HEK293 (cell line): Measurements from ENCODE around the gene TRAPPC1.

Experiments
- GLI4 ChIP-seq: fragments of 450-650 bp; formaldehyde crosslinking; IDR thresholded peaks from 2 replicates; pipeline ENCODE4 v1.5.1; 2016; ENCODE audit warnings: missing biosample characterization, missing genetic modification characterization
- KLF9 ChIP-seq: fragments of 450-650 bp; formaldehyde crosslinking; IDR thresholded peaks from 2 replicates; pipeline ENCODE4 v1.5.1; 2016; ENCODE audit warnings: missing biosample characterization, missing genetic modification characterization, low read depth
- PBX3 ChIP-seq: sonication (generic); formaldehyde crosslinking; IDR thresholded peaks from 2 replicates; pipeline ENCODE4 v1.8.1; 2022; ENCODE audit warnings: mild to moderate bottlenecking, moderate library complexity, missing genetic modification reagents
- SETDB1 ChIP-seq: IDR thresholded peaks from one replicate; pipeline ENCODE4 v1.6.1; 2017; ENCODE audit warnings: mild to moderate bottlenecking, low read length, moderate library complexity, mixed read lengths; ENCODE audit not compliant: insufficient read length
- SP2 ChIP-seq: fragments of 450-650 bp; formaldehyde crosslinking; IDR thresholded peaks from 2 replicates; pipeline ENCODE4 v1.5.1; 2016; ENCODE audit warnings: missing biosample characterization, missing genetic modification characterization
- SP3 ChIP-seq: fragments of 450-650 bp; formaldehyde crosslinking; IDR thresholded peaks from 2 replicates; pipeline ENCODE4 v1.5.1; 2016; ENCODE audit warnings: missing biosample characterization, missing genetic modification characterization
- TSHZ1 ChIP-seq: fragments of 450-650 bp; formaldehyde crosslinking; IDR thresholded peaks from 2 replicates; pipeline ENCODE4 v1.5.1; 2016; ENCODE audit warnings: missing biosample characterization, missing genetic modification characterization, borderline replicate concordance
- ZBTB17 ChIP-seq: fragments of 450-650 bp; formaldehyde crosslinking; IDR thresholded peaks from 2 replicates; pipeline ENCODE4 v1.5.1; 2016; ENCODE audit warnings: missing biosample characterization, missing genetic modification characterization
- ZBTB8A ChIP-seq: fragments of 450-650 bp; formaldehyde crosslinking; IDR thresholded peaks from 2 replicates; pipeline ENCODE4 v1.5.1; 2016; ENCODE audit warnings: missing biosample characterization, missing genetic modification characterization
- ZFHX2 ChIP-seq: fragments of 450-650 bp; formaldehyde crosslinking; conservative IDR thresholded peaks from 2 replicates; pipeline ENCODE4 v1.5.1; 2016; ENCODE audit warnings: missing biosample characterization, missing genetic modification characterization
- ZFP69B ChIP-seq: fragments of 450-650 bp; formaldehyde crosslinking; IDR thresholded peaks from 2 replicates; pipeline ENCODE4 v1.5.1; 2016; ENCODE audit warnings: missing biosample characterization, missing genetic modification characterization
- ZNF132 ChIP-seq: fragments of 450-650 bp; formaldehyde crosslinking; IDR thresholded peaks from 2 replicates; pipeline ENCODE4 v1.5.1; 2017; ENCODE audit warnings: missing biosample characterization, missing genetic modification characterization, borderline replicate concordance
- ZNF311 ChIP-seq: fragments of 450-650 bp; formaldehyde crosslinking; IDR thresholded peaks from 2 replicates; pipeline ENCODE4 v1.5.1; 2017; ENCODE audit warnings: missing biosample characterization, missing genetic modification characterization, borderline replicate concordance
- ZNF324 ChIP-seq: fragments of 450-650 bp; formaldehyde crosslinking; IDR thresholded peaks from 2 replicates; pipeline ENCODE4 v1.5.1; 2016; ENCODE audit warnings: missing biosample characterization, missing genetic modification characterization
- ZNF350 ChIP-seq: fragments of 450-650 bp; formaldehyde crosslinking; IDR thresholded peaks from 2 replicates; pipeline ENCODE4 v1.5.0; 2017; ENCODE audit warnings: missing biosample characterization, mild to moderate bottlenecking, missing genetic modification characterization
- ZNF426 ChIP-seq: fragments of 450-650 bp; formaldehyde crosslinking; IDR thresholded peaks from 2 replicates; pipeline ENCODE4 v1.5.1; 2017; ENCODE audit warnings: missing biosample characterization, missing genetic modification characterization, mild to moderate bottlenecking, inconsistent platforms, moderate library complexity
- ZNF513 ChIP-seq: fragments of 450-650 bp; IDR thresholded peaks from 2 replicates; pipeline ENCODE4 v1.5.1; 2018; ENCODE audit warnings: missing biosample characterization, missing genetic modification characterization
- ZNF514 ChIP-seq: fragments of 450-650 bp; formaldehyde crosslinking; IDR thresholded peaks from 2 replicates; pipeline ENCODE4 v1.5.1; 2016; ENCODE audit warnings: missing biosample characterization, missing genetic modification characterization
- ZNF560 ChIP-seq: fragments of 450-650 bp; formaldehyde crosslinking; IDR thresholded peaks from 2 replicates; pipeline ENCODE4 v1.5.1; 2017; ENCODE audit warnings: missing biosample characterization, missing genetic modification characterization, borderline replicate concordance
- ZNF658 ChIP-seq: fragments of 450-650 bp; formaldehyde crosslinking; IDR thresholded peaks from 2 replicates; pipeline ENCODE4; 2016; ENCODE audit warnings: missing biosample characterization, missing genetic modification characterization
- ZNF76 ChIP-seq: fragments of 450-650 bp; formaldehyde crosslinking; IDR thresholded peaks from 2 replicates; pipeline ENCODE4; 2016; ENCODE audit warnings: low read depth, missing biosample characterization, missing genetic modification characterization, borderline replicate concordance
- ZNF843 ChIP-seq: fragments of 450-650 bp; formaldehyde crosslinking; IDR thresholded peaks from 2 replicates; pipeline ENCODE4 v1.5.1; 2016; ENCODE audit warnings: missing biosample characterization, missing genetic modification characterization
- TF ChIP-seq, protein P1 (sequence below): fragments of 450-650 bp; formaldehyde crosslinking; IDR thresholded peaks from 2 replicates; pipeline ENCODE4 v1.5.1; 2016; ENCODE audit warnings: missing biosample characterization, missing genetic modification characterization
- TF ChIP-seq, protein P2 (sequence below): fragments of 450-650 bp; formaldehyde crosslinking; IDR thresholded peaks from 2 replicates; pipeline ENCODE4 v1.5.1; 2016; ENCODE audit warnings: missing biosample characterization, missing genetic modification characterization, low read depth
- TF ChIP-seq, protein P3 (sequence below): fragments of 450-650 bp; formaldehyde crosslinking; IDR thresholded peaks from 2 replicates; pipeline ENCODE4 v1.5.1; 2016; ENCODE audit warnings: missing biosample characterization, missing genetic modification characterization
- TF ChIP-seq, protein P4 (sequence below): fragments of 450-650 bp; formaldehyde crosslinking; IDR thresholded peaks from 2 replicates; pipeline ENCODE4 v1.5.1; 2016; ENCODE audit warnings: missing biosample characterization, missing genetic modification characterization

Gene TRAPPC1

GRCh38 chr17:7915611-7916384 lies 15.9 kb downstream of the TRAPPC1 start, which contains the start of gene RNF227 (continued):
- TF ChIP-seq TSHZ1 (tag by site-specific recombination) (no peak), ZFHX2 (tag by site-specific recombination) (peak; percentile 4; the same call in 1 of the 2 replicates), SP2 (tag by site-specific recombination) (peak; percentile 84), ZBTB17 (tag by site-specific recombination) (peak; percentile 100), ZNF426 (tag by site-specific recombination) (no peak), ZNF350 (tag by site-specific recombination) (no peak), GLI4 (tag by site-specific recombination) (no peak), ZNF514 (tag by site-specific recombination) (no peak), ZNF311 (tag by site-specific recombination) (no peak), ZBTB8A (tag by site-specific recombination) (peak; percentile 24; the same call in 1 of the 2 replicates), ZNF513 (no peak), ZNF76 (tag by site-specific recombination) (peak; percentile 48; the same call in 1 of the 2 replicates), PBX3 (CRISPR knock-in tag) (peak; percentile 77; the same call in 1 of the 2 replicates), ZNF324 (tag by site-specific recombination) (peak; percentile 45; the same call in 1 of the 2 replicates), ZNF132 (tag by site-specific recombination) (no peak), ZNF560 (tag by site-specific recombination) (no peak), SETDB1 (no peak), ZFP69B (tag by site-specific recombination) (peak; percentile 99), ZNF843 (tag by site-specific recombination) (peak; percentile 43; the same call in 1 of the 2 replicates), SP3 (peak; percentile 65), ZNF658 (tag by site-specific recombination) (no peak), KLF9 (tag by site-specific recombination) (peak; percentile 87)
- TF ChIP-seq, protein P1, sequence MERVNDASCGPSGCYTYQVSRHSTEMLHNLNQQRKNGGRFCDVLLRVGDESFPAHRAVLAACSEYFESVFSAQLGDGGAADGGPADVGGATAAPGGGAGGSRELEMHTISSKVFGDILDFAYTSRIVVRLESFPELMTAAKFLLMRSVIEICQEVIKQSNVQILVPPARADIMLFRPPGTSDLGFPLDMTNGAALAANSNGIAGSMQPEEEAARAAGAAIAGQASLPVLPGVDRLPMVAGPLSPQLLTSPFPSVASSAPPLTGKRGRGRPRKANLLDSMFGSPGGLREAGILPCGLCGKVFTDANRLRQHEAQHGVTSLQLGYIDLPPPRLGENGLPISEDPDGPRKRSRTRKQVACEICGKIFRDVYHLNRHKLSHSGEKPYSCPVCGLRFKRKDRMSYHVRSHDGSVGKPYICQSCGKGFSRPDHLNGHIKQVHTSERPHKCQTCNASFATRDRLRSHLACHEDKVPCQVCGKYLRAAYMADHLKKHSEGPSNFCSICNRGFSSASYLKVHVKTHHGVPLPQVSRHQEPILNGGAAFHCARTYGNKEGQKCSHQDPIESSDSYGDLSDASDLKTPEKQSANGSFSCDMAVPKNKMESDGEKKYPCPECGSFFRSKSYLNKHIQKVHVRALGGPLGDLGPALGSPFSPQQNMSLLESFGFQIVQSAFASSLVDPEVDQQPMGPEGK (tag by site-specific recombination) = peak; percentile 83
- TF ChIP-seq, protein P2, sequence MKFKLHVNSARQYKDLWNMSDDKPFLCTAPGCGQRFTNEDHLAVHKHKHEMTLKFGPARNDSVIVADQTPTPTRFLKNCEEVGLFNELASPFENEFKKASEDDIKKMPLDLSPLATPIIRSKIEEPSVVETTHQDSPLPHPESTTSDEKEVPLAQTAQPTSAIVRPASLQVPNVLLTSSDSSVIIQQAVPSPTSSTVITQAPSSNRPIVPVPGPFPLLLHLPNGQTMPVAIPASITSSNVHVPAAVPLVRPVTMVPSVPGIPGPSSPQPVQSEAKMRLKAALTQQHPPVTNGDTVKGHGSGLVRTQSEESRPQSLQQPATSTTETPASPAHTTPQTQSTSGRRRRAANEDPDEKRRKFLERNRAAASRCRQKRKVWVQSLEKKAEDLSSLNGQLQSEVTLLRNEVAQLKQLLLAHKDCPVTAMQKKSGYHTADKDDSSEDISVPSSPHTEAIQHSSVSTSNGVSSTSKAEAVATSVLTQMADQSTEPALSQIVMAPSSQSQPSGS = no peak
- TF ChIP-seq, protein P3, sequence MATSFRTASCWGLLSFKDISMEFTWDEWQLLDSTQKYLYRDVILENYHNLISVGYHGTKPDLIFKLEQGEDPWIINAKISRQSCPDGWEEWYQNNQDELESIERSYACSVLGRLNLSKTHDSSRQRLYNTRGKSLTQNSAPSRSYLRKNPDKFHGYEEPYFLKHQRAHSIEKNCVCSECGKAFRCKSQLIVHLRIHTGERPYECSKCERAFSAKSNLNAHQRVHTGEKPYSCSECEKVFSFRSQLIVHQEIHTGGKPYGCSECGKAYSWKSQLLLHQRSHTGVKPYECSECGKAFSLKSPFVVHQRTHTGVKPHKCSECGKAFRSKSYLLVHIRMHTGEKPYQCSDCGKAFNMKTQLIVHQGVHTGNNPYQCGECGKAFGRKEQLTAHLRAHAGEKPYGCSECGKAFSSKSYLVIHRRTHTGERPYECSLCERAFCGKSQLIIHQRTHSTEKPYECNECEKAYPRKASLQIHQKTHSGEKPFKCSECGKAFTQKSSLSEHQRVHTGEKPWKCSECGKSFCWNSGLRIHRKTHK = no peak
- TF ChIP-seq, protein P4, sequence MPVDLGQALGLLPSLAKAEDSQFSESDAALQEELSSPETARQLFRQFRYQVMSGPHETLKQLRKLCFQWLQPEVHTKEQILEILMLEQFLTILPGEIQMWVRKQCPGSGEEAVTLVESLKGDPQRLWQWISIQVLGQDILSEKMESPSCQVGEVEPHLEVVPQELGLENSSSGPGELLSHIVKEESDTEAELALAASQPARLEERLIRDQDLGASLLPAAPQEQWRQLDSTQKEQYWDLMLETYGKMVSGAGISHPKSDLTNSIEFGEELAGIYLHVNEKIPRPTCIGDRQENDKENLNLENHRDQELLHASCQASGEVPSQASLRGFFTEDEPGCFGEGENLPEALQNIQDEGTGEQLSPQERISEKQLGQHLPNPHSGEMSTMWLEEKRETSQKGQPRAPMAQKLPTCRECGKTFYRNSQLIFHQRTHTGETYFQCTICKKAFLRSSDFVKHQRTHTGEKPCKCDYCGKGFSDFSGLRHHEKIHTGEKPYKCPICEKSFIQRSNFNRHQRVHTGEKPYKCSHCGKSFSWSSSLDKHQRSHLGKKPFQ (tag by site-specific recombination) = no peak
